Measurements from ENCODE around the gene STARD3.

The STARD3 gene

DNA sequence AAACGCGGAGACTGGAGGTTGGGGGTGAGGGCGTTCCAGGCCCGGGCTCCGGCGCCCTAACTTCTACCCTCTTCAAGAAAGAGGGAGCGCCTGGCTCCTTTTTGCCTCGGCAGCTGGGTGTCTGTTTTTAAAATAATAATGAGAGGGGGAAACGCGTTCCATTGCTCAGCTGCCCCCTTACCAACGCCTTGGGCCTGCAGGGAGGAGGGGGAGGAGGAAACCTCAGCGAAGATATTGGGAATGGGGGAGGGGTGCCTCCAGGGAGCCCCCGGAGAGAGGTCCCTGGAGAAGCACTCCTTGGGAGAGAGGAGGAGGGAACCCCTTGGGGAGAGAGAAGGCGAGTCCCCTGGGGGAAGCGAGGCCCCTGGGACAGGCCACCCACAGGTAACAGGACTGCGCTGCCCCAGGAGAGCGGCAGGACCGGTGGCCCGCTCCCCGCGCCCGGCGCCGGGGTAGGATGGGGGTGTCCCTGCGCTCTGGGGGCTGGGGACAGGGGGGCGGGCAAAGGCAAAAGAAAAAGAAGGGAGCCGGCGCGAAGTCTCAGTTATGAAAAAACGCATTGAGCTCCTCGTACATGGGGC, 31.9 kb upstream of the STARD3 start:
- no peak for DNase-seq (ENCODE audit: low spot score)

DNA sequence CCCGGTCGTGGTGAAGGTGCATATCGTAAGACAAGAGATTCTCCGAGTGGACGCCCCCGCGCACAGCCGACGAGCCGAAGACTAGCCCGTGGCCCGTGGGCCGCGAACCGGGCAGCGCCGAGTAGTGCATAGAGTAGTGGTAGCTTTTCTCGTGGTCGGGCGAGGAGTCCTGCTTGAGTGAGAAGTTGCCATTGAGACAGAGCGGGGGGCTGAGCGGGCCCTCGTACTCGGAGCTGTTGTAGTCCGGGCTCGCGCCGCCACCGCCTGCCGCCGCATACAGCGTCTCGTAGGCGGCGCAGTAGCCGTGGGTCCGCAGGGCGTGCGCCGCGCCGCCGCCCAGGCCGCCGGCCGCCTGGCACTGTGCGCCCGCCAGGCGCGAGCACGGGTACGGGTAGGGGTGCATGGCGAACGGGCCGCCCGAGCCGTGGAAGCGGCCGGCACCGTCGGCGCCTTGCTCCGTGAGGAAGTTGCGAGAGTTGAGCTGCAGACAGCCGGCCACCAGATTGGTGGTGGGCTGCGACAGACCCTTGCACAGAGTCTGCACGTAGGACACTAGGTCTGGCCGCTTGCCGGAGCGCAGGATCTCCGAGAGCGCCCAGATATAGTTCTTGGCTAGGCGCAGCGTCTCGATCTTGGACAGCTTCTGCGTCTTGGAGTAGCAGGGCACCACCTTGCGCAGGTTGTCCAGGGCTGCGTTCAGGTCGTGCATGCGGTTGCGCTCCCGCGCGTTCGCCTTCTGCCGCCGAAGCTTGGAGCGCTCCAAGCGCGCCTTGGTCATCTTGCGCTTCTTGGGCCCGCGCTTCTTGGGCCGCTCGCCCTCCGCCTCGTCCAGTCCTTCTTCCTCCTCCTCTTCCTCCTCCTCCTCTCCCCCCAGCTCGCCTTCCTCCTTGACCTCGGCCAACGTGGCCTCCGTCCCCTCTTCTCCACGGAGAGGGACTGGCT, 31.2 kb upstream of the STARD3 start:
- no peak for DNase-seq (ENCODE audit: low spot score)

DNA sequence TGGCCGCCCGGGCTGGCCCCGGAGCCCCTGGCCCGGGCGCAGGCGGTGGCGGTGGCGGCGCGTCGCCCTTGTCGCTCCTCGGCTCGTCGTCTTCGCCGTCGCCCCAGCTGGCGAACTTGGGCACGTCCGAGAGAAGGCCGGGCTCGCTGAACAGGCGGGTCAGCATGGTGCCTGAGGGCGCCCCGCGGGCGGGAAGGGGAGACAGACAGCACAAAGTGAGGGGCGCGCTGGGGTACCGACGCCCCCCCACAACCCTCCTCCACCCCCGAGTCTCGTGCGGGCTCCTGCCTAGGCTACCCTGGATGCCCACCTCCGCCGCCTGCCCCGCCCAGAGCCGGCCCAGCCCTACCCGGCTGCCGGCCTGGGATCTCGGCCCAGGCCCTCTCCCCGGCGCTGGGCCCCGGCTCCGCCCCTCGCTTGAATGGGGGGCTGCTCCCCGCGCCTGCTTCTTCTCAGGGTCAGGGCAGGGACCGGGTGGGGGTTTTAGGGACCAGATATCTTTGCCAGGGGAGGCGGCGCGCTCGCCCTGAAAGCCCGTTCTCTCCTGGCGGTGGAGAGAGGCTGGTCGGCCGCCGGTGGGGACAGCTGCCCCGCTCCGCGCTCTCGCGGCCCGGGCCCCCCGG, 30.4 kb upstream of the STARD3 start:
- DNase-seq (ENCODE audit: low spot score), result no peak

DNA sequence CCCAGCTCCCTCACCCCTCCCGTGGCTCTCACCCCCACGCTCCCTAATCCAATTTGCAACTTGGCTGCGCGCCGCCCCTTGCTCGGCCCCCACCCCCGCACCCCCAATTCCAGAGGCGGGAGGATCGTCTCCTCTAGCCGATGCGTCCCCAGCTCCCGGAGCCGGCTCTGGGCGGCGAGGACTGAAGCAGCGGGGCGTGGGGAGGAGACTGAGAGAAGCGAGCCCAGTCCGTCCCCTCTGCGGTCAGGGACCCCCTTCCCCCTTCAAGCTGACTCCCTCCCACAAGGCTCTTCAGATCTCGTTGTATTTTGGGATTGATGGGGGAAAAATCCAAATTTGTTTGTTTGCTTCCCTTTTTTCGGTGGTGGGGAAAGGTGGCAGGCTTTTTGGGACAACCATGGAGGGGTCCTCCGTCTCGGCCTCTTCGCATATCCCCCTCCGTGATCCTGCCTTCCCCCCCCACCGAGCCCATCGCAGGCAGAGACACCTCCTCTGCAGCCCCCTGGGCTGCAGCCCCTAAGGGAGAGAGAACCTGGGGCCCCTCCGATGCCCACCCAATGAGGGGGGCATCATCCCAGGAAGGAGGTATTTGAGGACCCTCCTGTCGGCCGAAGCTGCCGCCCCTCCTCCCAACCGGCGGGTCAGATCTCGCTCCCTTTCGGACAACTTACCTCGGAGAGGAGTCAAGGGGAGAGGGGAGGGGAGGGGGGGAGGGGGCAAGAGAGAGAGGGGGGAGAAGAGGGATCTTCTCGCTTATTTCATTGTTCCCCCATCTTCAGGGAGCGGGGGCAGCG, 29.7 kb upstream of the STARD3 start:
- DNase-seq (ENCODE audit: low spot score), result no peak

DNA sequence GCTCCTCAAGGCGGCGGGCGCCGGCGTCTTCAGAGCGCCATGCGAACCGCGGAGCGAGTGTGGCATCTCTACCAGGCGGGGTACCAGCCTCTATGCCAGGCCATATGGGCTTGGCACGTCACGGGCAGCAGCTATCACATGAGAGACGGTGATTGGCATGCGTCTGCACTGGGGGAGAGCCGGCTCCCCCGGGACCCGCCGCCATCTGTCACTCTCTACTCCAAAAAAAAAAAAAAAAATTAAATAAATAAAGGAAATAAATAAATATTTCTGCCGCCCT, 29.2 kb upstream of the STARD3 start, which contains the start of gene NEUROD2:
Gene NEUROD2, minus strand, starts transcription at position 70 of the 280 bp plus-strand sequence. CDS start 1,321 bp downstream, outside the sequence.
- no peak for DNase-seq (ENCODE audit: low spot score)

DNA sequence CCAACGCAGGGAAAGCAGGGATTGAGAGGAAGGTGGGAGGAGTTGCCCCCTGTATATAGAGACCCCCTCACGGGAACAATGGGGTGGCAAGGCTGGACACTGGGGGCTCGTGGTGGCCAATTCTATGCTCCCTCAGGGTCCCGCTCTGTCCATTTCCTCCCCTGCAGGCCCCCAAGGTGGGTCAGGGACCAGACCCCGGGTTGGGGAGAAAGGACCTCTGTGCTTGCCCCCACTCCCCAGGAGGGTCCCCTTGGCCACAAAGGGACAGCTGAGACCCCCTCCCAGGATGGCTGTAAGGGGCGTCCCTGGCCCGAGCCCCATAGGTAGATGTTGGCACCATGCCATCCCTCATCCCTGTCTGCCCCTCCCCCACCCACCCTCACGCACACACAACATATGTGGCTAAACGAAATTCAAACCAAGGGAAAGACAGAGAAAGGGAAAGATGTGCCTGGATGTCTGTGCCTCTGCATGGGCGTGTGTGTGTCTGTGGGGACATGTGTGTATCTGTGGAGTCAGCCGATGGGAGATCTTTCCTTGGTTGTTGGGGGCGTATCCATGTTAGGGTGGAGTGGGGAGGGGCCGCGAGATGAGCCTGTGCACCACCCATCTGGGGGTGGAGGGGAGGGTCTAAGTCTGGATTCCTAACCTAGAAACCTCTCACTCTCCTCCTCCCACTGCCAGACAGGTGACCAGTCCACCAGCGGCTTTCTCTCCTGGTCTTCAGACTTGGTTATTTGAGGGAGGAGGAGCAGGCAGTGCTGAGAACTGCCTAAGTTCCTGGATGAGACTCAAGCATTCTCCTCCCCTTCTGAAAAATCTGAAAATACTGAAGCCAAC, 28.6 kb upstream of the STARD3 start:
- DNase-seq (ENCODE audit: low spot score), result no peak

DNA sequence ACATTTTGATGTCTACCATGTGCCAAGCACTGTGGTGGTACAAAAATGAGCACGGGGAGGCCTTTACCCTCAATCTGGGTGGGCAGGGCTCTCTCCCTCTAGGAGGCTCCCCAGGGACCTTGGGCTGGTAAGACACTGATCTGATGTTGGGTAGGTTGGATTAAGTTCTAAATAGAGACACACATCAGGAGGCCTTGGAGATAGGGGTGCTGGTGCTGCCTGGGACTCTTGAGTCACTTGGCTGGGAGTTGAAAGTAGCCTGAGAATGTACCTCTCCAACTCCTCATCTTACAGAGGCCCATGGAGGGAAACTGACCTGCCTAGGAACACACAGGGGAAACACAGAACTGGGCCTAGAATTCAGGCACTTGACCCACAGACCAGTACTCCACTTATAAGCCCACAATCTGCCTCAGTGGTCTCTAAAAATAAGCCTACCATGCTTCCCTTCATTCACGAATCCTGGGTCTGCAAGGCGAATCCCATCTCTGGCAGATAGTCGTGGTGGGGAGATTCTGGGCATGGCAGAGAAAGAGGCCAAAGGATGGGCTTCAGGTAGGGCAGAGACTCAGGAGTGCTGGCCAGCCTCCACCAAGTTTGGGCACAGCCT, 27.4 kb upstream of the STARD3 start:
- DNase-seq (ENCODE audit: low spot score), result no peak

DNA sequence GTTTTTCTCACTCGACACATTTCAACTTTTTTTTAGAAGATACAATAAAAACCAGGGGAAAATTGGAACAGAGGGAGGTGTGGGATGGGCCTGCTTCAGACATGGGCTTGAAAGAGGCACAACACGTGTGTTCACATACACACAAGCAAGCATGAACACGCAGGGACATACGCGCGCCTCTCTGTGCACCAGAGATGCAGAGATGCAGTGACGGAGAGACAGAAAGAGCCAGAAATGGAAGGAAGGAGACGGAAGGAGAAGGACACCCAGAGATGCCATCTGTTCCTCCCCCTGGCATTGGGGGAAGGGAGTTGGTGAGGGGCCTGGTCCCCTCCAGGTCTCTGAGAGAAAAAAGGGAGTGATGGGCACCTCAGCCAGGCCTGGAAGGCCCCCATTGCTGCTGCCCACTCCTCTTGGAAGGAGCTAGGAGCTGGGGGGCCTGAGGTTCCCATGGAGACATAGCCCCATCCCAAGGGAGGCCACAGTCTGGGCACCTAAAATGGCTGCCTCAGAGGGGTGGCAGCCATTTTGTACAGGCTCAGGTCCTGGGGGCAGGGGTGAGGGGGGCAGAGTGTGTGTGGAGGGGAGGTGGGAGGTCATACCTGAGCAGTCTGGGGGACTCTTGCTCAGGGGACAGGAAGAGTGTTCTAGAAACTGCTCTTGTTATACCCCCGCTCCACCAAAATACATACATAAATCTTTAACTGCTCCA, 25.4 kb upstream of the STARD3 start:
- DNase-seq (ENCODE audit: low spot score), result no peak

DNA sequence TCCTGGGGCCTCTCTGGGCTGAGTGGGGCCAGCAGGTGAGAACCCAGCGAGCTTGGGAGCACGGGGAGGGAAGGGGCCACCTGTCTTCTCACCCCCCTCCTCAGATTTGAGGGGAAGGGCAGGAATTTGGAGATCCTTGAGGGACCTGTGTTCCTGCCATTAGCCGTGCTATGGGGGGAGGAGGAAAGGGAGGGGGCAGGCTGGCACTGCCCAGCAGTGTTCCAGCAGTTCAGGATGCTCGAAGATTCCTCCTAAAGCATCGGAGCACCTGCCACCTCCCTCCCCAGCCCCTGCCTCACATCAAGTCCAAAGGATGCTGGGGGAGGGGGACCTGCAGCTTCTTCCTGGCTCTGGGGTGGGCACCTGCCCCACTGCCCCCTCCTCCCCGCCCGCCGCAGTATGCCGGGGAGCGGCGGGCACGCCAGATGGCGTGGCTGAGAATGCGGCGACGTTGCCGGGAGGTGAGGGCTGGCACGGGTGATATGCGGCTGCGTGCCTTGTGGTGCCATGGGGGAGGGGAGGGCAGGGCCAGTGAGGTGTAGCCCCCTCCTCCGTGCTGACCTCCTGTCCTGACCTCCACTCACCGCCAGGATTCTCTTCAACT, 24.6 kb upstream of the STARD3 start:
- DNase-seq (ENCODE audit: low spot score), result no peak

DNA sequence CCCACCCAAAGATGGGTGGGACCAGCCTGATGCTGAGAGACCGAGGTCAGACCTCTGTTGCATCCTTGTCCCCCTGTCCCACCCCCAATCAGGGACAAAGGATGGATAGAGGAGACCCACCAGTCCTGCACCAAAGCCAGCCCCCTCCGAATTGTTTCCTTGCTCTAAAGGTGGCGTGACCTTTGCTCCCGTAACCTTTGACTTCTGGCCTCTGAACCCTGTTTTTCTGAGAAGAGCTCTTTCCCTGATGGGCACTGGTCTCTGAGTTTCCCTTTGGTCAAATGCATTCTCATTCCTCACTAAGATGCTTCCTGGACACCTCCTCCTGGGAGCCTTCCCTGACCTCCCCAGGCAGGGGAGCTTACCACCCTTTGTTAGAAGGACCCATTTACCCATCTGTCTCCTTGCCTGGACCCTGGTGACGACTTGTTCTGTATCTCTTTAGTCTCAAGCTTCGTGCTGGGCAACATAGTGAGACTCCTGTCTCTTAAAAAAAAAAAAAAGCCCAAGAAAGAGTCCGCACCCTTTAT, 23.9 kb upstream of the STARD3 start:
- DNase-seq (ENCODE audit: low spot score), result no peak

DNA sequence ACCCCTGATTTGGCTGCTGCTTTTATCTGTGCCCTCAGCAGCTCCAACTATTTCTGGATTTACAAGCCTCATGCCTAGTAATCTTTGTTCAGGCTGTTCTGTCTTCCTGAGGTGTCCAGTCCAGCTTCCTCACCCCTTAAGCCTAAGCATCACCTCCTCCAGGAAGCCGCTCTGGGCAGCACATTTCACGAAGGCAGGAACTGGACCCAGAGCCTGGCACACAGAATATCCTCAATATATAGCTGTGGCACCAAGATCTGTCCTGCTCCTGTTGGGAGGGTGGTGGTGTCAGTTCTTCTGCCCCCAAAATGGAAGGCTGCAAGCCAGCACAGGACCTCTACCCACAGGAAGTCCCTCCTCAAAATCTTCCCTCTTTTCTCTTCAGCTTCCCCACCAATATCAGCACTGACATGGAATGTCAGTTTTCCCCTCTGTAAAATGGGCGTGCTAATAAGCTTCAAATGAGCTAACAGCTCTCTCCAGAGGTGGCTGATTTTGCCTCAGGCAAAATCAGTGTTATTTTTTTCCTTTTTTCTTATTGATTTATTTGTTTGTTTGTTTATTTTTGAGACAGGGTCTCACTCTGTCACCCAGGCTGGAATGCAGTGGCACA, 22.3 kb upstream of the STARD3 start:
- DNase-seq (ENCODE audit: low spot score), result no peak

DNA sequence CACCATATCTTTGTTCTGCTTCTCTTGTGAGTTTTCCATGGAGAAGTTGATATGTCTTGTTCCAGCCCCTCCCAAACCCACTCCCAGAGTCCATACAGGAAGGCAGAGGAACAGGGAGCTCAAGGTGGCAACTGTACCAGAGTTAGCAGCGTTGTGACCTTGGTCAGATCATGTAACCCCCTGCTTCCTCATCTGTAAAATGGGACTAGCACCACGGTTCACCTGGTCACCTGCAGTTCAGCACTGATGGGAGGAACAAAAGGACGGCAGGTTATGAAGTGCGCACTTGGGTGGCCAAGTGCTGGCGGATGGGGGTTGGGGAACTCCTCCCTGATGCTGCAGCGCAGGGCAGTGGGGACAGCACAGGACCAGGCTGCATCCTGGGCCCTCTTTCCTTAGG, 21.5 kb upstream of the STARD3 start:
- no peak for DNase-seq (ENCODE audit: low spot score)

DNA sequence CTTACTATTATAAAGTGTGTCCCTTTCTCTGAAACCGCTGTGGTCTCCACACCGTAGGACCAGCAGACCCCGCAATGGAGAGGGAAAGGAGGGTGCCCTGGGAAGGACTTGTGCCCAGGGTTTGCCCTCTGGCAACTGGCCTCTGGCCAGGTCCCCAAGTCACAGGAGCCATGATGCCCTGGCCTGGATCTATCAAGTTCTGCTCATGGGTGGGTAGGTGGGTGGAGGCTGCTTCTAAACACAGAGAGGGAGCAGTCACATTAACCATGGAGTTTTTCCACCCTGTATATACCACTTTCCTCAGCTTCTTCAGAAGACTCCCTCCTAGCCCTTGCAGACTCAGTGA, 19.9 kb upstream of the STARD3 start:
- no peak for DNase-seq (ENCODE audit: low spot score)

DNA sequence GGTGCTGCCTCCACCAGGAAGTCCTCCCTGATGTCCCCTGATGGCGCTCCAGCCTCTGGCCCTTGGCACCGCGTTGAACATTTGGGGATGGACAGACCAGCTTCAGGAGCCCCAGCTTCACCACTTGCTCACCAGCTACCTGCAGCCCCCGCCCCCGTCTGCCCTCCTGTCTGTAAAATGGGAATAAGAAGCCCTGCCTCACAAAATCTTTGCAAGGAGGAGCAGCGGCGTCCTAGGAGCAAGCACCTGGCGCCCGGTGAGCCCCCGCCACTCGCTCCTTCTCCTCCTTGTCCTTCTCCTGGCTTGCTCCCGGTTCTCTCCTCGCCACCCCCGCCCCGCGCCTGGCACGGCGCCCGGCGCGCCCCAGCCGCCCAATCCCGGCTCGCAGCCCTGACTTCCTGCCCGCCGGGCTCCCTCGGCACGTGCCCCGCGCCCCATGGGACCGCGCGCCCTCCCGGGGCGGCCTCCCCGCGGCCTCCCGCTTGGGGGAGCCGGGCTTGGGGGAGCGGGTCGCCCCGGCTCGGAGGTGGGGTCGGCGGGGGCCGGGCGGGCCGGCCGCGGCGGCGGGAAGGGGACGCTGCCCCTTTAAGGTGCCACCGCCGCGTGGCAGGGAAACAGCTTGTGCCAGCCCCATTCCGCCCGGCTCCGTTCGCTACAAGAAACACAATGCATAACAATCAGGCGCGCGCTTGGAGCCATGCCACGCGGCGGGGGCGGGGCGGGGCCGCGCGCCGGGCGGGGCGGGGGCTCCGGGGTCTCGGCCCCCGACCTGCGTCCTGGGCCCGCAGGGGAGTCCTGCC, 19.3 kb upstream of the STARD3 start:
- peak; percentile 53 for DNase-seq (ENCODE audit: low spot score)

DNA sequence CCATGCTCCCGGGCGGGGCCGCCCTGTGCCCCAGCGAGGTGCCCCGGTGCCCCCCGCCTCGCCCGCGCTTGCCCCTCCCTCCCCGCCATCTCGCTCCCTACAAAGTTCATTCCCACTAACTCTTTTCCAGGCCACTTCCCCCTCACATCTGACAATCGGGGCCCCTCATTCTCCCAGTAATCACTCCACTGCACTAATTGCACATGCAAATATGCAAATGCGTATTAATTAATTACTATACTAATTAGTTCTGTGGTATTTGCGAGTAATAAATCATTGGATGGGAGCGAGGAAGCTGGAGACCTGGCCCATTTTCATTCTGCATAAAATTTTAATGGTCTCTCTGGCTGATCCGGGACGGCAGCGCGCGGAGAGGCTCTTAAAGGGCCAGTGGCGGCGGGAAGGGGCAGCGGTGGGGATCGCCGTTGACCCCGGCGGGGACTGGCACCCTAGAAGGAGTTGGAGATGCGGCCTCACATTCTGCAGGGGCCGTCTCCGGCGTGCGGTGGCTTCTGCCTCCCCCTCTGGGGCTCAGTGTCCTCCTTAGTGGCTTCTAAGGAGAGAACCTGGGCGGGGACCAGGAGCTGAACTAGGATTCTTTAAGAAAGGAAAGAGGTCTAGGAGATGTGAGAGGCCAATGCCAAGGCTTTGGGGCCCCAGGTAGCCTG, 18.6 kb upstream of the STARD3 start:
- DNase-seq (ENCODE audit: low spot score), result no peak

DNA sequence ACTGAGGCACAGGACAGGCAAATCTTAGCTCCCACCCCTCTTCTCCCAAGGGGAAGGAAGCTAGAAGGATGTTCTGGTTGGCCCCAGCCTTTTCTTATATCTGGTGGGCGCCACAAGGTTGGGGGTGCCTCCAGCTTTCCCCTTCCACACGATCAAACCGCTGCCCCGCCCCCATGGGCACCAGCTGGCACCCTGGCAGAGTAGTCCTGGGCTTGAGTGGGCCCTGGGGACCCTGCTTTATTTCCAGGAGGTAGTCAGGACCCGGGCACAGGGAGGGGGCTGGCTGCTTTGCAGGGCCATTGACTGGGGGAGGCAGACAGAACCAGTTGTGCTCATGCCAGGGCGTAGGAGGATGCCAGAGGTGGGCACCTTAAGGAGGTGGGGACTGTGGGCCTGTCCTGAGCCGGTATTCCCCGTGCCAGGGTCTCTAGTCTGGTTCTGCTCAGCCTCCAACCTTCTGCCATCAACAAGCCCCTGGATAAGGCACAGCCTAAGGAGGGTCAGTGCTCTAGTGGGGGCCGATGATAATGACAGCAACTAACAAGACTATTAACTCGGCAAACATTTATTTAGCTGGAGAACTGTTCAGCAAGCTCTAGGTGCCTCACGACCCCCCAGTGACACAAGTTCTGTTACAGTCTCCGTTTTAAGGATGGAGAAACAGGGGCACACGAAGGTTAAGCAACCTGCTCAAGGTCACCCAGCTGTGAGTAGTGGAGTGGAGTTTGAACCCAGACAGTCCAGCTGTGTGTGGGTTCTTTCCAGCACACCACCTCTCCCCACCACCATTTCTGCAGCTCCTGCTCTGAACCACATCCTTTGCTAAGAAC, 17.8 kb upstream of the STARD3 start:
- no peak for DNase-seq (ENCODE audit: low spot score)

DNA sequence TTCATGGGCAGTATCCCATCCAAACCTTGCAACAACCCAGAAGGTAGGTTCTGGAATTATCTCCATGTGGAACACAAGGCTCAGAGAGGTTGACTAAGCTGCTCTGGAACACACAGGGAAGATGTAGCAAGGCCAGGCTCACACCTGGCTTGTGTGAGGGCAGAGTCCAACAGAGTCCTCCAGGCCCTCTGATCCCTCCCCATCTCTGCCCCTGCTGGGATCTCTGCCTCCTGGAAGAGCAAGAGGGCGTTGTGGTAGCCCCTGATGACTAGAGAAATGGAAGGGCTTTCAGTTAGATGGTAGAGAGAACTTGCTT, 17.2 kb upstream of the STARD3 start:
- DNase-seq (ENCODE audit: low spot score), result no peak

Data from HuH-7.5 (cell line).